HG03378 (cell line): ENCODE data around the gene AGBL1.
"Not testable (repeated sequence)": the region's sequence is repeated elsewhere in the genome, so short reads cannot be mapped to it uniquely, and the experiment has no call there.

Source experiments
- ATAC-seq: cut with Tn5 transposase; IDR thresholded peaks from one replicate; pipeline ENCODE4 v1.9.1; 2021; ENCODE audit warnings: mild to moderate bottlenecking, moderate library complexity; ENCODE audit not compliant: unreplicated experiment

AGBL1 gene

GRCh38 chr15:86849558-86850285, 770.1 kb downstream of the AGBL1 start:
- no peak for ATAC-seq

- ATAC-seq: no peak
These were observed 771.3 kb downstream of the AGBL1 start for GRCh38 chr15:86850939-86851338.

DNA sequence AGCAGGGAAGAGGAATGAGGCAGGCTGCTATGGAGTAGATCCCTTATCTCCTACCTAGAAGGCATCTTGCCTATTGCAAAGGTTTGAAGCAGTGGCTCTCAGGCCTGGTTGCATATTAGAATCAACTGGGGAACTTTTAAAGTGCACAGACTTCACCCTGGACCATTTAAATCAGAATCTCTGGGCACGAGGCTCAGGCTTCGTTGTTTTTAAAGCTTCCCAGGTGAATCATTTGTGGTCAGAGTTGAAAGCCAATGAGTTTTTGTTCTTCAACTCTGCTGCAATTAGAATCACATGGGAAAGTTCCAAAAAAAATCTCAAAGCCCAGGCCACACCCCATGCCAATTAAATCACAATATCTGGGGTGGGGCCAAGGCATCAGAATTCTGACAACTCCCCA, 773.1 kb downstream of the AGBL1 start:
- ATAC-seq: no peak

DNA sequence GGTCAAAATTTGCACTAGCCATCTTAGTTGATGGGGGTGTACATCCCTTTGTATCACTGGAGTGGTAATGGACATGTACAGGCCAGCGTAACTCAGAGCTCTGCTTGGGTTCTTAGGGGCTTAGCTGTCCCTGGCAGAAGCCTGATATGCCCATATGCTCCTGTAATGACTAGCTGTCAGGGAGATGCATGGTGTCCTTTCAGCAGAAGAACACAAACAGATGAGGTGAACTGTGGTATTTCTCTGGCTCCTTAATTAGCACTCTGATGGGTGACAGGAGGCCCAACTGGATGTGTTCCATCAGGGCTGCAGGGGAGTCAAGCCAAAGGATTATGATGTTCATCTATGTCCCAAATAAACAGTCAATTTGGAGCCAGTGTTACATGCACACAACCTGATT, 774.5 kb downstream of the AGBL1 start:
- ATAC-seq: no peak

DNA sequence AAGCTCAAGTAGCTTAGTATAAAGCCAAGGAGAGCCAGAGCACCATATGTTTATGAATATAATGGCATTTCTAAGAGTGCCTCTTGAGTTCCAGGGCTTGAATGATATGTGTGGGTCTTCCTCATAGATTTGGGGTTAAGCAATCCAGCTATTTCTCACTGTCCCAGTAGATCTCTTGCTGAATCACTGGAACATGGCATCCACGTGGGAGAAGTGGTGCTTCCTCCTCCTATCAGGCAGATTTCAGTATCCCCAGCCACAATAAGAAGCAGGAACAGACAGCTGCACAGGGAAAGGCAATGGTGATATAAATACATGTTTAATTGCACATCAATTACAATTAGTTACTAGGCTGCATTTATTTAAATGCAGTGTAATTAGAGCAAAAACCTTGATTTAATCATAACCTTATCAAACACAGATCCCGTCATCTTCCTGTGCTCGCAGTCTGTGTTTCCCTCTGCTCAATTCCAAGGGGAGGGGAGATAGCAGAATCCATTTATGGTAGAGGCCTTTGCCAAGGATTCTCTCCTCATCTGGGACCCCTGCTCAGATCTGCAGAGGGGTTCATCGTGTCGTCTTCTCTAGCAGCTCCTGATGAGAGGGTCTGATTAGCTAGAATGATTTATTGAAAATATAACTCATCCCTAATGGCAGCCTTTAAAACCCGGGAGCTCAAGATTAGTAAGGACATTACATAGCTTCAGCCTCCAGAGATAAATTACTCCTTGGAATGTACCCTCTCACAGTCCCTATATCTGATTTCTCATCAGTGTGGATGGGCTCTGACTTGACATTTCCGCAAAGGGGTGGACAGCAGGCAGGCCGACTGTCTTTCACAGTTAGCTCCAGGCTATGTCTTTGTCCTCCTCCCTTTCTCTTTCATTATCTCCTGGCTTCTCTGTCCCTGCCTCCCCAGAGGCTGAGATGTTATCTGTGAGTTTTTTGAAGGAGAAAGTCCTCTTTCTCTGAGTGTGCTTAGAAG, 775.9 kb downstream of the AGBL1 start:
- no peak for ATAC-seq

GRCh38 chr15:86857701-86858100, 778.0 kb downstream of the AGBL1 start:
- ATAC-seq: no peak

GRCh38 chr15:86863226-86863915, 783.7 kb downstream of the AGBL1 start:
- ATAC-seq: no peak

DNA sequence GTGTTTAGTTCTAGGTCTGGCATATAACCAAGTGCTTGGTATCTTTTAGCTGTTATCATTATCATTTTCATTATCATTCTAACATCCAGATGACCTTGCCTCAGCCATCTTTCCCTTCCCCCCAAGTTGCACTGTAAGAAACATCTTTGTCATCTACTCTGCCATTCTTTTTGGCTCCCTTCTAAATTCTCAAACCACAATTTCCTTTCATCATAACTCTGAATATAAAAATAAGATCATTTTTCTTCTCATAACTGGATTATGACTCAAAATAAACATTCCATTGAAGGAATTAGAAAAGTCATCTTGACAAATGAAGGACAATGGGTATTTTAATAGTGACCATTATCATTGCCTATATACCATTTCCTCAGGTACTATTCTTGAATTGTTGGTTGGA, 786.2 kb downstream of the AGBL1 start:
- no peak for ATAC-seq

DNA sequence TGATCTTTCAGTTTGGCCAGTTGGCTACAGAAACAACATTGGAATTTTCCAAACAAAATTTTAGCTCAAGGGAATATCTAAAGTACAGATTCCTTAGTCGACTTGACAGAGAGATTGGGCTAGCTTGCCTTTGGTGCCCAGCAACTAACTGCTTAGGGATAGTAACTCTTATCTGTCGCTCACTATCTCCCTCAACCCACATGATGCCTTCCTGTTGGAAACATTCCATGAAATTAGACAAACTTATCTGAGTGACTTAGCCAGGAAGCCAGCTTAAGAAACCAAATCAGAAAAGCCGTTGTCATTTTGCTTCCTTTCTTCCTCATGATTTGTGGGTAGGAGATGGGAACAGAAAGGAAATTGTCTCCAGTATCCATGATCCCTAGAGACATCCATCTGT, 791.2 kb downstream of the AGBL1 start:
- ATAC-seq: no peak

DNA sequence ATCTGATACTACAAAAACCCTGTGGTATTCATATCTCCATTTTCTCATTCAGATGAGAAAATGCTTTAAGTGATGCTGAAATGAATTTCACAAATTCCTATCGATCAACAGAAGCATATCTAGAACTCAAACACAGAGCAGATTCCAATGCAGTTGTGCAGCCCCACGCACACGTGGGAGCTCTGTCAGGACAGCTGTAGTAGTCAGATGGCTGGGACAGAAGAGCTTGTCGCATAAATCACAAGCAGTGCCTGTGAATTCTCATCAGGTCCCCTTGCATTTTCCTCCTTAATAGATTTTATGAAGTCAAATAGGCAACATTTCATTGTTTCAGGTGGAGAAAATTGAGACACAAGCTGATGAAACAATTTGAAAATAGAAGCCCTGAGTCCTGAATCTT, 792.3 kb downstream of the AGBL1 start:
- no peak for ATAC-seq

GRCh38 chr15:86872782-86873181, 793.1 kb downstream of the AGBL1 start:
- ATAC-seq: no peak

DNA sequence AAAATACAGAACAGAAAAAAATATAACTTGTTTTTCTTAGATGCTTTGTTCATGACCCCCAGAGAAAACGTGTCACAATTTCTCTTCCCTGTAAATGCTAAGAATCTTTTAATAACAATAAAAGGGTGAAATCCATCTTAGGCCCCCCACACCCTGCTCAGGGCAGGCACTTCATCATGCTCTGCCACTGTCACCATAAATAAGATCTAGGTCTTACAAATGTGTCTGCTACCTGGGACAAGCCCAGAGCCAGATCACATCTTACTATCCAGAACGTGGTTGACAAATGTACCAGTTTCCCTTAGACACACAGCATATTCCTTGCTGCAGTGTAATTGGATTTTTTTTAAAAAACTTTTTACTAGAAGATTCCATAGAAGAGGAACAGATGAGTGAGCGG, 795.4 kb downstream of the AGBL1 start:
- no peak for ATAC-seq

- ATAC-seq: no peak
These were observed 796.8 kb downstream of the AGBL1 start for GRCh38 chr15:86876387-86876944.

GRCh38 chr15:86877171-86877631, 797.5 kb downstream of the AGBL1 start:
- ATAC-seq: no peak

GRCh38 chr15:86878844-86879243, 799.2 kb downstream of the AGBL1 start:
- not testable (repeated sequence) for ATAC-seq

DNA sequence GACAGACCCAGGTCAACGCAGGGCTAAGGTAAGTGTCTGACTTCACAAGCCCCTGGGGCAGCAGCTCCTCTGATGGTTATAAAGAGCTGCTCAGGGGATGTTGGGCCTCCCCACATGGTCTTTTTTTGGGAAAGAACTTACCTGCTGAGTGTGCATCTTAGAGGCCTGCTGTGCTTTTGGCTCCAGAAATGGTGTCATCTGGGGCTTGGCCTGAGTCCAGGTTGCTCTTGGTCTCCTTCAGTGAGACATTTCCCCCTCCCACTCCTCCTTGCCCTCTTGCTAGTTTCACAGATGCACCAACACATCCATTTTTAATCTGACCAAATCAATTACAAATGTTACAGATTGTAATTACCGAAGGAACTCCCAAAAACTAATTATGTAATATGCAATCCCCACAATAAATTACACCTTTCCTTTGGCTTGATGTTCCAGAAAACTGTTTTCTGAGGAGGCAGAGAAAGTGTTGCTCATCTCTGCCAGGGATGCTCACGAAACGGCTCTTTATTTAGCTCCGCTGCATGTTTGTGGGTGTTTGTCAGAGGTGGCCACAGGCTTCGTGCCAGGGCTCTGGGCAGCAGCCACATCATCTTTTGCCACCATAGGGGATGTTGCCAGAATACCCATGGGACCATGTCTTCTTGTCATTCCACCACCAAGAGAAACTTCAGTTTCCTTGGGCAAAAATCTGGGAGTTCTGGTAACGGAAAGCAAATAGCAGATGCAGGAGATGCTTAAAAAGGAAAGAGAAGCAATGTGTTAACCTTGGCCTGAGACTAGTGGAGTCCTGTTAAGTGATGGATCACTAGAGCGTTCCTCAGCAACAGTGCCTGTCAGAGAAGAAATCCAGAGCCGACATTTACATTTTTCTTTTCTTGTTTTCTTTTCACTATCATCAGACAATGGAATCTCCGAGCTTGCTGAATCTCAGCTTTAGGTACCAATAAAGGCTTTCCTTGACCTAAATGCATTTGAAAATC, 799.9 kb downstream of the AGBL1 start:
- no peak for ATAC-seq

- no peak for ATAC-seq
These were observed 805.9 kb downstream of the AGBL1 start for GRCh38 chr15:86885616-86886015.

DNA sequence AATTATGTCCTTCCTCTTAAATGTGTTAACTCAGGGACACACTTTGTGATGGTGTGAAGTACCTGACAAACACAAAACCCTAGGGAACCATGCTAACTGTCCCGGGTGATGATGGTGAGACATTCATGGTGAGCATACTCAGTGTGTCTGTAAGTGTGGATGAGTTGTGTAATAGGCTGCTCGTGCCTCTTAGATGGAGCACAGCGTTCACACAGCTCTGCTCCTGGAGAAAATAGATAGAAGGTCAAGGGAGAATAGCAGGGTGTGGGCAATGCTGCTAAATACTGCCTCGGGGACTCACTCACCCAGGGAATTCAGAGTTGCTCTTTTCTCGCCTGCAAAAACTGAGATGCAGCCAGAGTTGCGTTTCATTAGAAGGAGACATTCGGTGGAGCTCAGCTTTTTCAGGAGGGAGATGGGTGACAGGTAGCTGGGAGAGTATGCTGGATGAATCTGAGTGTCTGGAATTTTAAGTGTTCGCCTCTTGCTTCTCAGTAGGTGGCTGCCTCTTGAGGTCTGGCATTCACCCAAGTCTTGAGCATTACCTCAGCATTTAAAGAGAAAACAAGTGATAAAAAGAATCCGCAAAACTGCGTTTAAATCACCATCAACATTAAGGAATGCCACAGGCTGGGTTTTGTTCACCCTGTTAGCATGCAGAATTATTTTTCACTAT, 813.2 kb downstream of the AGBL1 start:
- ATAC-seq: no peak

- no peak for ATAC-seq
These were observed 814.6 kb downstream of the AGBL1 start for GRCh38 chr15:86894269-86894668.
